HFF-Myc (cell line): ENCODE results near the gene DYNLL1.

Experiments used
- DNase-seq: peaks from one replicate; pipeline ENCODE4 v3.0.0-alpha.2; 2011; ENCODE audit warnings: low read depth; ENCODE audit errors: extremely low read depth
- H3K4me3 ChIP-seq: replicated peaks from 2 replicates; pipeline ENCODE4 v1.5.1; 2011; ENCODE audit warnings: low read depth, mild to moderate bottlenecking, control low read depth, low read length
- TF ChIP-seq, protein P1 (sequence below): IDR thresholded peaks from 2 replicates; pipeline ENCODE4 v1.5.1; 2012; ENCODE audit warnings: mild to moderate bottlenecking, low read depth, low read length, control low read depth; ENCODE audit errors: missing control alignments

The DYNLL1 gene

DNA sequence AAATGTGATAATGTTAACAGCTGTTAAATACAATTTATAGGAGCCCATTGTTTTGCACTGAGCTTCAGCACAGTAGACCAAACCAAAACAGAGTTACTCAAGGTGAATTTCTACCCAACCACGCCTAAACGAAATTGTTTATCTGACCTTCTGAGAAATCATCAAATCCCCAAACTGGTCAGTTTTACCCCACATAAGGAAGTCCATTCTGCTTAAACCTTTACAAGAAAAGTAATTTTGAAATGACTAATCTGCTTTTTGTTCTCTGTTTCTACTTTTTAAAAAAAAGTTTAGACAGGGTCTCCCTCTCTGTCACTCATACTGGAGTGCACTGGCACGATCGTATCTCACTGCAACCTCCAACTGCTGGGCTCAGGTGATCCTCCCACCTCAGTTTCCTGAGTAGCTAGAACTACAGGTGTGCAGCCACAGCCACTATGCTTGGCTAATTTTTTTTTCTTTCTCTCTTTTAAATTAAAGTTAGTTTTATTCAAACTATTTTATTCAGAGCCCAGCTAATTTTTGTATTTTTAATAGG lies 36.9 kb downstream of the DYNLL1 start:
- no peak for DNase-seq
- H3K4me3 ChIP-seq, result no peak overlapping the region
- TF ChIP-seq, protein P1, sequence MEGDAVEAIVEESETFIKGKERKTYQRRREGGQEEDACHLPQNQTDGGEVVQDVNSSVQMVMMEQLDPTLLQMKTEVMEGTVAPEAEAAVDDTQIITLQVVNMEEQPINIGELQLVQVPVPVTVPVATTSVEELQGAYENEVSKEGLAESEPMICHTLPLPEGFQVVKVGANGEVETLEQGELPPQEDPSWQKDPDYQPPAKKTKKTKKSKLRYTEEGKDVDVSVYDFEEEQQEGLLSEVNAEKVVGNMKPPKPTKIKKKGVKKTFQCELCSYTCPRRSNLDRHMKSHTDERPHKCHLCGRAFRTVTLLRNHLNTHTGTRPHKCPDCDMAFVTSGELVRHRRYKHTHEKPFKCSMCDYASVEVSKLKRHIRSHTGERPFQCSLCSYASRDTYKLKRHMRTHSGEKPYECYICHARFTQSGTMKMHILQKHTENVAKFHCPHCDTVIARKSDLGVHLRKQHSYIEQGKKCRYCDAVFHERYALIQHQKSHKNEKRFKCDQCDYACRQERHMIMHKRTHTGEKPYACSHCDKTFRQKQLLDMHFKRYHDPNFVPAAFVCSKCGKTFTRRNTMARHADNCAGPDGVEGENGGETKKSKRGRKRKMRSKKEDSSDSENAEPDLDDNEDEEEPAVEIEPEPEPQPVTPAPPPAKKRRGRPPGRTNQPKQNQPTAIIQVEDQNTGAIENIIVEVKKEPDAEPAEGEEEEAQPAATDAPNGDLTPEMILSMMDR, result no peak

- peak within 1 kb of the TSS; percentile 84 for H3K4me3 ChIP-seq
- TF ChIP-seq, protein P1, result no peak
- DNase-seq, result peak; percentile 80
Measured at GRCh38 chr12:120534203-120534702, 38.3 kb downstream of the DYNLL1 start, which contains the start of gene RNF10. Gene RNF10, plus strand, starts transcription at chr12:120534356. Its CDS starts 456 bp downstream, at chr12:120534812.

- peak overlapping the region; percentile 84 for H3K4me3 ChIP-seq
- TF ChIP-seq, protein P1, result no peak
- DNase-seq, result no peak
Measured at GRCh38 chr12:120534703-120535655, 39.1 kb downstream of the DYNLL1 start.

GRCh38 chr12:120536064-120536791 lies 40.3 kb downstream of the DYNLL1 start:
- TF ChIP-seq, protein P1, result no peak
- peak overlapping the region; percentile 84 for H3K4me3 ChIP-seq
- no peak for DNase-seq

- H3K4me3 ChIP-seq, result peak overlapping the region; percentile 84
- no peak for DNase-seq
- TF ChIP-seq, protein P1, result no peak
Measured at GRCh38 chr12:120537856-120538220, 41.9 kb downstream of the DYNLL1 start.

- TF ChIP-seq, protein P1, result no peak
- peak overlapping the region; percentile 84 for H3K4me3 ChIP-seq
- DNase-seq, result no peak
Measured at GRCh38 chr12:120538281-120539156, 42.6 kb downstream of the DYNLL1 start.
